OCI-M2 (cell line): ENCODE data around the gene NPM3.

ENCODE experiments used
- DNase-seq: peaks from one replicate; lab custom pipeline; 2025; ENCODE audit not compliant: unreplicated experiment; lab: John Stamatoyannopoulos, UW

NPM3 gene

GRCh38 chr10:101782811-101783735 lies at the start of gene NPM3:
Gene NPM3, minus strand, starts transcription at chr10:101783446. Its CDS starts 56 bp downstream, at chr10:101783390.
- DNase-seq, result peak; percentile 33

GRCh38 chr10:101832325-101832771 lies 49.1 kb upstream of the NPM3 start:
- no peak for DNase-seq

GRCh38 chr10:101831169-101831811 lies 48.0 kb upstream of the NPM3 start:
- DNase-seq, result no peak

- no peak for DNase-seq
Observed at GRCh38 chr10:101830322-101831168, 47.3 kb upstream of the NPM3 start.

- no peak for DNase-seq
Observed at GRCh38 chr10:101829561-101830315, 46.5 kb upstream of the NPM3 start.

- no peak for DNase-seq
Observed at GRCh38 chr10:101828766-101829551, 45.7 kb upstream of the NPM3 start.

GRCh38 chr10:101827919-101828600 lies 44.8 kb upstream of the NPM3 start:
- no peak for DNase-seq

- DNase-seq, result no peak
Observed at GRCh38 chr10:101826852-101827434, 43.7 kb upstream of the NPM3 start.

GRCh38 chr10:101824736-101825135 lies 41.5 kb upstream of the NPM3 start:
- no peak for DNase-seq

GRCh38 chr10:101818872-101819633 lies 35.8 kb upstream of the NPM3 start:
- no peak for DNase-seq

GRCh38 chr10:101818119-101818871 lies 35.0 kb upstream of the NPM3 start, which contains the start of gene OGA:
Gene OGA, minus strand, starts transcription at chr10:101818444. Its CDS starts 422 bp downstream, at chr10:101818022.
- peak; percentile 91 for DNase-seq

GRCh38 chr10:101817337-101818118 lies 34.3 kb upstream of the NPM3 start:
- DNase-seq, result no peak

- DNase-seq, result no peak
Observed at GRCh38 chr10:101816913-101817336, 33.7 kb upstream of the NPM3 start.

GRCh38 chr10:101816376-101816775 lies 33.1 kb upstream of the NPM3 start:
- no peak for DNase-seq

GRCh38 chr10:101814466-101815071 lies 31.3 kb upstream of the NPM3 start:
- DNase-seq, result no peak

- DNase-seq, result no peak
Observed at GRCh38 chr10:101812606-101813005, 29.4 kb upstream of the NPM3 start.
